Dendritic cell treated with granulocyte-macrophage colony-stimulating factor and Interleukin-4, amounts not matched to agents 40 ng/mL and 50 ng/mL, for 4 days (primary cell): Measurements from ENCODE around the gene PPP2R5C.

ENCODE experiments used
- H3K27ac Mint-ChIP-seq: one replicate; pipeline ENCODE4 v1.8.0; 2022; ENCODE audit warnings: mild to moderate bottlenecking, mixed read lengths
- H3K27me3 Mint-ChIP-seq: one replicate; pipeline ENCODE4 v1.8.0; 2022; ENCODE audit warnings: mild to moderate bottlenecking, mixed read lengths
- H3K36me3 Mint-ChIP-seq: one replicate; pipeline ENCODE4 v1.8.0; 2022; ENCODE audit warnings: low read depth, mixed read lengths
- H3K4me1 Mint-ChIP-seq: one replicate; pipeline ENCODE4 v1.8.0; 2022; ENCODE audit warnings: low read depth, mixed read lengths
- H3K4me3 Mint-ChIP-seq: one replicate; pipeline ENCODE4 v1.8.0; 2022; ENCODE audit warnings: mild to moderate bottlenecking, moderate library complexity, mixed read lengths
- H3K9me3 Mint-ChIP-seq: one replicate; pipeline ENCODE4 v1.8.0; 2022; ENCODE audit warnings: mixed read lengths
- intact Hi-C: fragments of 100-400 bp; cut with micrococcal nuclease; formaldehyde crosslinking; loops from one replicate; pipeline ENCODE4 v1.15.0; 2022

Gene PPP2R5C

DNA sequence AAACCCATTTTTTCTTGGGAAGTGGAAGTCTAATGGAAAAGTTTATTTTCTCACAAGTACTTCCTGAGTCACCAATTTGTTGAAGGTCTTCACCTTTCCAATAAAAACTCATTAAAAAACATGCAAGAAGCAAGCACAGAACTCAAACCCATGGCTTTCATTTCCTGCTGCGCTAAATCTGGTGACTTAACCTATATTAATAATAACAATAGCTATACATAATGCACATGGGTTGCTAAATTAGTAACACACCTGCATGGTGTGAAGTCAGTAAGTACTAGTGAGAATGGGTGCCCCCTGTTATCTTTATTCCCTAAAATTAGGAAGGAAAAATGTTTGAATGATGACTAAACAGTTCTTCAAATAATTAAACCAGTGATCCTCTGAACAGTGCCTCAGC lies 52.3 kb downstream of the PPP2R5C start:
- intact Hi-C loops: no loop called here
- Mint-ChIP-seq H3K36me3 (peaks cover 66% of the 10 kb centered on the region), H3K4me1 (peaks cover 58% of the 10 kb centered on the region), H3K4me3 (no peak overlapping the region), H3K9me3 (no peaks in the 10 kb centered on the region), H3K27me3 (no peaks in the 10 kb centered on the region), H3K27ac (peak overlapping the region; percentile 41)

- Mint-ChIP-seq H3K9me3 (no peaks in the 10 kb centered on the region), H3K4me1 (peaks cover 69% of the 10 kb centered on the region), H3K36me3 (peaks cover 73% of the 10 kb centered on the region), H3K27me3 (no peaks in the 10 kb centered on the region), H3K27ac (peak overlapping the region; percentile 44), H3K4me3 (no peak overlapping the region)
- intact Hi-C loops: no loop called here
Measured at GRCh38 chr14:101814934-101815333, 53.4 kb downstream of the PPP2R5C start.

- H3K9me3 Mint-ChIP-seq: no peaks in the 10 kb centered on the region
- H3K27me3 Mint-ChIP-seq: no peaks in the 10 kb centered on the region
- H3K4me1 Mint-ChIP-seq: peaks cover 72% of the 10 kb centered on the region
- H3K27ac Mint-ChIP-seq: peak overlapping the region; percentile 15
- intact Hi-C loops: no loop called here
- no peak overlapping the region for H3K4me3 Mint-ChIP-seq
- H3K36me3 Mint-ChIP-seq: peaks cover 67% of the 10 kb centered on the region
Measured at GRCh38 chr14:101815994-101816393, 54.5 kb downstream of the PPP2R5C start.

- Mint-ChIP-seq H3K4me3 (no peak overlapping the region), H3K36me3 (peaks cover 56% of the 10 kb centered on the region), H3K27me3 (no peaks in the 10 kb centered on the region), H3K27ac (peak overlapping the region; percentile 21), H3K4me1 (peaks cover 71% of the 10 kb centered on the region), H3K9me3 (no peaks in the 10 kb centered on the region)
- intact Hi-C loops: no loop called here
Measured at GRCh38 chr14:101817501-101818001, 56.0 kb downstream of the PPP2R5C start.

DNA sequence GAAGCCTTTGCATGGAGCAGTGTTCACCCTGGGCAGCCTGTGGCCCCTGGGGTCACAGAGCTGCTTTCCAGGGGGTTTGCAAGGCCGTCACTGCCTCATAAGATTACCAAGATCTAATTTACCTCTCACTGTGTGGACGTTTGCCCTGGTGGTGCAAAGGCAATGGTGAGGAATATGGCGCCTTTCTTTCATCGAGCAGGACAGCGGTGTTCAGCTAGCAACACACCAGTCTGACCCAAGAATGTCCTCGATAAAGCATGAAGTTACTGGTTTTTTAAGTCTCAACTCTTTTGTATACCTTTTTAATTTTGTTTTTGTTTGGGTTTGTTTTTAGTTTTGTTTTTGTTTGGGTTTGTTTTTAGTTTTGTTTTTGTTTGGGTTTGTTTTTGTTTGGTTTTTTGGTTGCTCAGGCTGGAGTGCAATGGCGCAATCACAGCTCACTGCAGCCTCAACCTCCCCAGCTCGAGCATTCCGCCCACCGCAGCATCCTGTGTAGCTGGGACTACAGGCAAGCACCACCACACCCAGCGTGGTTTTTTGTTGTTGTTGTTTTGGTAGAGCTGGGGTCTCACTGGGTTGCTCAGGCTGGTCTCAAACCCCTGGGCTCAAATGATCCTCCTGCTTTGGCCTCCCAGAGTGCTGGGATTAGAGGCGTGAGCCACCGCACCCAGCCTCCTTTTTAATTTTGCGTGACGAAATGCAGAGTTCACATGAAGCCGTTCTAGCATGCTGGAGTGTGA lies 57.9 kb downstream of the PPP2R5C start:
- H3K36me3 Mint-ChIP-seq: peaks cover 49% of the 10 kb centered on the region
- peaks cover 68% of the 10 kb centered on the region for H3K4me1 Mint-ChIP-seq
- no peaks in the 10 kb centered on the region for H3K9me3 Mint-ChIP-seq
- intact Hi-C loops: no loop called here
- no peaks in the 10 kb centered on the region for H3K27me3 Mint-ChIP-seq
- no peak overlapping the region for H3K4me3 Mint-ChIP-seq
- peak overlapping the region; percentile 73 for H3K27ac Mint-ChIP-seq

GRCh38 chr14:101820283-101820798 lies 58.8 kb downstream of the PPP2R5C start:
- peak overlapping the region; percentile 32 for H3K4me3 Mint-ChIP-seq
- H3K36me3 Mint-ChIP-seq: peaks cover 40% of the 10 kb centered on the region
- H3K27me3 Mint-ChIP-seq: no peaks in the 10 kb centered on the region
- H3K4me1 Mint-ChIP-seq: peaks cover 66% of the 10 kb centered on the region
- intact Hi-C loops: no loop called here
- H3K9me3 Mint-ChIP-seq: no peaks in the 10 kb centered on the region
- peak overlapping the region; percentile 73 for H3K27ac Mint-ChIP-seq

DNA sequence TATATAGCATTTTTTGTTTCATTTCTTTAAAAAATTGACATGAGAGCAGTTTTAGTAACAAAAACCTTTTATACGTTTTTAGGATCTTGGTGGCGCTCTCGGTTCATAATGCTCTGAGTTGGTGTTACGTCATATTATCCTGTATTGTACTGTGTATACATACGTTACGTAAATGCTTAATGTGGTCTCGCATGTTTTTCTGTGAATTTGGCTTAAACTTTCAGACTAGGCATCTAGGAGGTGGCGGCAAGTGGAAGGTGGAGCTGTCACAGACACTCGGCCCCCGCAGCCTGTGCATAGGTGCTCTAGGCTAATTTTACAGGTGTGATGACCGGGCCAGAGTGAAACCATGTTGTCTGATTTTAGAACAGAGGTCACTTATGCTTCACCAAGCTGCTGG lies 60.0 kb downstream of the PPP2R5C start:
- H3K9me3 Mint-ChIP-seq: no peaks in the 10 kb centered on the region
- peaks cover 39% of the 10 kb centered on the region for H3K36me3 Mint-ChIP-seq
- peaks cover 72% of the 10 kb centered on the region for H3K4me1 Mint-ChIP-seq
- peak overlapping the region; percentile 67 for H3K27ac Mint-ChIP-seq
- intact Hi-C loops: loop anchor here (1.0 kb wide), 1 partner anchor 10 kb away; no protein-coding TSS in a partner anchor
- H3K27me3 Mint-ChIP-seq: no peaks in the 10 kb centered on the region
- no peak overlapping the region for H3K4me3 Mint-ChIP-seq

- no peak overlapping the region for H3K4me3 Mint-ChIP-seq
- peaks cover 41% of the 10 kb centered on the region for H3K36me3 Mint-ChIP-seq
- H3K9me3 Mint-ChIP-seq: no peaks in the 10 kb centered on the region
- H3K27me3 Mint-ChIP-seq: no peaks in the 10 kb centered on the region
- intact Hi-C loops: no loop called here
- peak overlapping the region; percentile 98 for H3K27ac Mint-ChIP-seq
- H3K4me1 Mint-ChIP-seq: peaks cover 81% of the 10 kb centered on the region
Measured at GRCh38 chr14:101823066-101823465, 61.6 kb downstream of the PPP2R5C start.

DNA sequence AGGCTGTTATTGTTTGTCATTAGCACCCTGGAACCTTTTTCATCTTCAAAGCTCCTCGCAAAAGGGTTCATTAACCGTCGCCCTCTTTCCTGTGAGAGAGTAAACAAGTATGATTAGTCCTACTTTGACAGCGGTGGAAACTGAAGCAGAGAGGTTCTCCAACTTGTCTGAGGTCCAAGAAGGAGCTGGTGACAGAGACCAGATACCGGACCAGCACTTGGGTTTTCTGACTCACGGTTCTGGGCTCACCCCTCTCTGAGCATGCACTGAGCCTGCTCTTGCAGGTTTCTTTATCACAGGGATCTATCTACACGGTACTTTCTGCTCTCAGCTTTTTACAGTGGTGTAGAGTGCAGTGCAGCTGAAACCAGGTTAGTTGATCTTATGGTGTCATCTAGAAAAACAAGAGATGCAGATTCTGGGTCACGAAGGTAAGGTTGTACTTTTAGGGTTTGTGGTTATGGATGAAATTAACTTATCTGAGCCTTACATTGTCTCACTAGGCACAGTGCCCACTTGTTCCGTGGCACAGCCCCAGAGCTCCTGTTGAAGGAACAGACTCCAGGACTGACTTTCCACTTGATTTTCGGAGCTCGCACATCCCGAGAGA lies 62.1 kb downstream of the PPP2R5C start:
- Mint-ChIP-seq H3K27ac (peak overlapping the region; percentile 98), H3K27me3 (no peaks in the 10 kb centered on the region), H3K4me3 (no peak overlapping the region), H3K36me3 (peaks cover 42% of the 10 kb centered on the region), H3K9me3 (no peaks in the 10 kb centered on the region), H3K4me1 (peaks cover 79% of the 10 kb centered on the region)
- intact Hi-C loops: loop anchor here (1.0 kb wide), 1 partner anchor 13 kb away; no protein-coding TSS in a partner anchor

GRCh38 chr14:101824339-101824727 lies 62.8 kb downstream of the PPP2R5C start:
- no peaks in the 10 kb centered on the region for H3K27me3 Mint-ChIP-seq
- no peaks in the 10 kb centered on the region for H3K9me3 Mint-ChIP-seq
- intact Hi-C loops: loop anchor here (1.0 kb wide), 1 partner anchor 14 kb away; no protein-coding TSS in a partner anchor
- H3K36me3 Mint-ChIP-seq: peaks cover 43% of the 10 kb centered on the region
- H3K4me1 Mint-ChIP-seq: peaks cover 80% of the 10 kb centered on the region
- peak overlapping the region; percentile 98 for H3K27ac Mint-ChIP-seq
- H3K4me3 Mint-ChIP-seq: peak overlapping the region; percentile 55

DNA sequence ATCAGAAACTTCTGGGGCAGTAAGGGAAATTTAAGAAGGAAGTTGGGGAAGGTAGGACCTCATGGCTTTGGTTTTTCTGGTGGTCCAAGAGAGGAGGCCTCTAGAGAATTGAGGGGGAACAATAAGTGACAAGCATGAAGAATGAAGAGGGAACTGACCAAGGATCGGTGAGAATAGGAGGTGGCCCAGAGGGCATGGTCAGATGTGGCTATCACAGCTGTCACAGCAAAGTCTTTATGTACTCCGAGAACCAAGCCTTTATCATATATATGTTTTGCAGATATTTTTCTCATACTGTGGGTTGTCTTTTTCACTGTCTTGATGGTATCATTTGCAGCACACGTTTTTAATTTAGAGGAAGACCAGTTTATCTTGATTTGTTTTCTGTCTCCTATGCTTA lies 64.3 kb downstream of the PPP2R5C start:
- Mint-ChIP-seq H3K4me1 (peaks cover 69% of the 10 kb centered on the region), H3K9me3 (no peaks in the 10 kb centered on the region), H3K27ac (peak overlapping the region; percentile 98), H3K4me3 (peak overlapping the region; percentile 49), H3K27me3 (no peaks in the 10 kb centered on the region), H3K36me3 (peaks cover 50% of the 10 kb centered on the region)
- intact Hi-C loops: no loop called here

DNA sequence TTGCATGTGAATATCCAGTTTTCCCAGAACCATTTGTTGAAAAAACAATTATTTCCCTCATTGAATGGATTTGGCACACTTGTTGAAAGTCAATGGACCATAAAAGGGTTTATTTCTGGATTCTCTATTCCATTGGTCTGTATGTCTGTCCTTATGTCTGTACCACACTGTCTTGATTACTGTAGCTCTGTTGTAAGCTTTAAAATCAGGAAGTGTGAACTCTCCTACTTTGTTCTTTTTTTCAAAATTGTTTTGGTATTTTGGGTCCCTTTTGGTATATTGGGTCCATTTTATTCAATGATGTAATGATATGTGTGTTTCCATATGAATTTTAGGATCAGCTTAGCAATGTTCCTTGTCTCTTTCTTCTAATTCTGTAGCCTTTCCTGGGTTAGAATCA lies 64.8 kb downstream of the PPP2R5C start:
- H3K9me3 Mint-ChIP-seq: no peaks in the 10 kb centered on the region
- peaks cover 69% of the 10 kb centered on the region for H3K4me1 Mint-ChIP-seq
- H3K36me3 Mint-ChIP-seq: peaks cover 52% of the 10 kb centered on the region
- intact Hi-C loops: no loop called here
- H3K4me3 Mint-ChIP-seq: no peak overlapping the region
- no peaks in the 10 kb centered on the region for H3K27me3 Mint-ChIP-seq
- H3K27ac Mint-ChIP-seq: peak overlapping the region; percentile 98

DNA sequence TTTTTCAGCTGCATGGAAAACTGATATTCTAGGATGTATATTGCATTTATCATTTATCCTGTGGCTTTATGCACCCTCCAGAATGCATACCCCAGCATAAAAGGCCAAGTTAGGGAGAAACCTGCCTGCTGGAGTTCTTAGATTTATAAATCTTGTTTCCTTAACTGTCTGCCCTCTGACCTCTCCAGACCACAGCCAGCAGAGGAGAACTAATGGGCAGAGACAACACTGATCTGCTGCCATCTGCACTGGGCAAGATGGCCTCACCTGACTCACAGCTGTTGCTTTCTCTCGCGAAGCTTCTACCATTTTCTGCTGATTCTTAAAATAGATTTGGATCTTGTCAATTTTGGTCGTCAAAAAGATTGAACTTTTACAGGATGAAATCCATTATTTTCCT lies 65.8 kb downstream of the PPP2R5C start:
- Mint-ChIP-seq H3K27me3 (no peaks in the 10 kb centered on the region), H3K4me3 (no peak overlapping the region), H3K36me3 (peaks cover 52% of the 10 kb centered on the region), H3K4me1 (peaks cover 60% of the 10 kb centered on the region), H3K27ac (peak overlapping the region; percentile 98), H3K9me3 (no peaks in the 10 kb centered on the region)
- intact Hi-C loops: no loop called here

GRCh38 chr14:101828046-101828445 lies 66.5 kb downstream of the PPP2R5C start:
- H3K4me1 Mint-ChIP-seq: peaks cover 63% of the 10 kb centered on the region
- intact Hi-C loops: no loop called here
- no peaks in the 10 kb centered on the region for H3K27me3 Mint-ChIP-seq

More at GRCh38 chr14:101828046-101828445, 66.5 kb downstream of the PPP2R5C start:
- H3K4me3 Mint-ChIP-seq: no peak overlapping the region
- peak overlapping the region; percentile 98 for H3K27ac Mint-ChIP-seq
- peaks cover 60% of the 10 kb centered on the region for H3K36me3 Mint-ChIP-seq
- no peaks in the 10 kb centered on the region for H3K9me3 Mint-ChIP-seq
